OCI-LY1 (cell line): ENCODE results near the gene SLC7A4.

ENCODE experiments used
- H2AFZ ChIP-seq: fragments of 200-600 bp; sonication (generic), shearing (Covaris generic); 2 replicates; pipeline ENCODE4 v1.6.0; 2014; ENCODE audit warnings: antibody characterized with exemption, mild to moderate bottlenecking, low read length
- H3F3A ChIP-seq: fragments of 200-600 bp; sonication (generic), shearing (Covaris generic); 2 replicates; pipeline ENCODE4 v1.6.0; 2014; ENCODE audit warnings: mild to moderate bottlenecking, antibody characterized with exemption, low read length, moderate library complexity; ENCODE audit not compliant: insufficient read depth
- H3K27ac ChIP-seq: fragments of 200-600 bp; sonication (generic); 2 replicates; pipeline ENCODE4 v1.5.1; 2014; ENCODE audit warnings: low read length, mixed run types, mild to moderate bottlenecking, low read depth; ENCODE audit not compliant: poor library complexity, severe bottlenecking
- H3K27me3 ChIP-seq: fragments of 200-600 bp; sonication (generic); 2 replicates; pipeline ENCODE4 v1.6.0; 2014; ENCODE audit warnings: antibody characterized with exemption, mild to moderate bottlenecking, low read length, moderate library complexity; ENCODE audit not compliant: insufficient read depth
- H3K36me3 ChIP-seq: fragments of 200-600 bp; sonication (generic); 2 replicates; pipeline ENCODE4 v1.6.1; 2014; ENCODE audit warnings: mild to moderate bottlenecking, antibody characterized with exemption, low read length, moderate library complexity, mixed read lengths; ENCODE audit not compliant: insufficient read depth
- H3K4me1 ChIP-seq: fragments of 200-600 bp; sonication (generic); 2 replicates; pipeline ENCODE4 v1.5.1; 2014; ENCODE audit warnings: mild to moderate bottlenecking, low read length, moderate library complexity; ENCODE audit not compliant: insufficient read depth, severe bottlenecking
- H3K4me2 ChIP-seq: fragments of 200-600 bp; sonication (generic), shearing (Covaris generic); 2 replicates; pipeline ENCODE4 v1.6.1; 2014; ENCODE audit warnings: low read length
- H3K4me3 ChIP-seq: fragments of 200-600 bp; sonication (generic); 2 replicates; pipeline ENCODE4 v1.5.1; 2014; ENCODE audit warnings: low read length, low read depth, mild to moderate bottlenecking, mixed read lengths; ENCODE audit not compliant: poor library complexity, severe bottlenecking
- H3K79me2 ChIP-seq: fragments of 200-600 bp; shearing (Covaris generic); 2 replicates; pipeline ENCODE4 v1.6.1; 2016; ENCODE audit warnings: mixed run types, low read length, mixed read lengths; ENCODE audit not compliant: insufficient read depth
- H3K9ac ChIP-seq: fragments of 200-600 bp; sonication (generic), shearing (Covaris generic); 2 replicates; pipeline ENCODE4 v1.6.1; 2014; ENCODE audit warnings: mild to moderate bottlenecking, low read length, mixed read lengths
- H3K9me2 ChIP-seq: fragments of 200-600 bp; sonication (generic), shearing (Covaris generic); 2 replicates; pipeline ENCODE4 v1.6.1; 2014; ENCODE audit warnings: low read depth, mild to moderate bottlenecking, low read length, mixed read lengths
- H3K9me3 ChIP-seq: fragments of 200-600 bp; shearing (Covaris generic); 2 replicates; pipeline ENCODE4 v1.6.1; 2014; ENCODE audit warnings: low read length, mixed read lengths
- H4K20me1 ChIP-seq: fragments of 200-600 bp; sonication (generic), shearing (Covaris generic); 2 replicates; pipeline ENCODE4 v1.6.0; 2016; ENCODE audit warnings: mild to moderate bottlenecking, low read length; ENCODE audit not compliant: insufficient read depth
- EZH2 ChIP-seq: fragments of 200-600 bp; sonication (generic), shearing (Covaris generic); IDR thresholded peaks from 2 replicates; pipeline ENCODE4 v1.8.0; 2017; ENCODE audit warnings: borderline replicate concordance, mixed run types, mild to moderate bottlenecking, antibody characterized with exemption, low read length, moderate library complexity, mixed read lengths
- TF ChIP-seq, protein P1 (sequence below): fragments of 200-600 bp; sonication (generic), shearing (Covaris generic); IDR thresholded peaks from 2 replicates; pipeline ENCODE4 v1.5.1; 2017; ENCODE audit warnings: mild to moderate bottlenecking, antibody characterized with exemption, low read length, moderate library complexity, mixed read lengths

Gene SLC7A4

DNA sequence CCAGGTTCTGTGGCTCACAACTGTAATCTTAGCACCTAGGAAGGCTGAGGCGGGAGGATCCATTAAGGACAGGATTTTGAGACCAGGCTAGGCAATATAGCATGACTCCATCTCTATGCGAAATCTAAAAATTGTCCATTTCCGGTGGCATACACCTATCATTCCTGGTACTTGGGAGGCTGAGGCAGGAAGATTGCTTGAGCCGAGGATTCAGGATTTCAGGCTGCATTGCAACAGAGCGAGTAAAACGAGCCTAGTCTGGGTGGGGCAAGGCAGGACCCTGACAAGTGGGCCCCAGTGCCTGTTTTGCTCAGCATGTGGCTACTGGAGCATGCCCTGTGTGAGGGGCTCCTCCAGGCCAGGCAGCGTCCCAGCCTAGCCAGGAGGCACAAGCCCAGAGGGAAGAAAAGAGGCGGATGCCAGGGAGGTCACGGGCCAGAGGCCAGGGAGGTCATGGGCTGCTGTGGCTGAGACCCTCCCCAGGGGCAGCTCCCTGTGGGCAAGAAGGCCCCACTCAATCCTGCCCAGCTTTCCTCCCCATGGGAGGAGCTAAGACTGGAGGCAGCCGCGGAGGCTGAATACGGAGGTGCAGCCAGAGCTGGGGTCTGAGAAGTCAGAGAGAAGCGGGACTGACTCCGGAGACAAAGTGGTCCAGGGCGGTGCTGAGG lies 21.8 kb upstream of the SLC7A4 start:
- Histone ChIP-seq H3K9ac (no peak overlapping the region), H3K27ac (no peak overlapping the region), H3K4me2 (no peak overlapping the region), H4K20me1 (no peaks in the 10 kb centered on the region), H3K4me1 (no peaks in the 10 kb centered on the region), H2AFZ (no peak overlapping the region), H3K27me3 (peaks cover 3% of the 10 kb centered on the region; the same call in 1 of the 2 replicates), H3K4me3 (no peak overlapping the region), H3K9me2 (no peaks in the 10 kb centered on the region), H3K79me2 (no peaks in the 10 kb centered on the region), H3F3A (no peaks in the 10 kb centered on the region), H3K9me3 (no peaks in the 10 kb centered on the region), H3K36me3 (no peaks in the 10 kb centered on the region)
- TF ChIP-seq, protein P1, sequence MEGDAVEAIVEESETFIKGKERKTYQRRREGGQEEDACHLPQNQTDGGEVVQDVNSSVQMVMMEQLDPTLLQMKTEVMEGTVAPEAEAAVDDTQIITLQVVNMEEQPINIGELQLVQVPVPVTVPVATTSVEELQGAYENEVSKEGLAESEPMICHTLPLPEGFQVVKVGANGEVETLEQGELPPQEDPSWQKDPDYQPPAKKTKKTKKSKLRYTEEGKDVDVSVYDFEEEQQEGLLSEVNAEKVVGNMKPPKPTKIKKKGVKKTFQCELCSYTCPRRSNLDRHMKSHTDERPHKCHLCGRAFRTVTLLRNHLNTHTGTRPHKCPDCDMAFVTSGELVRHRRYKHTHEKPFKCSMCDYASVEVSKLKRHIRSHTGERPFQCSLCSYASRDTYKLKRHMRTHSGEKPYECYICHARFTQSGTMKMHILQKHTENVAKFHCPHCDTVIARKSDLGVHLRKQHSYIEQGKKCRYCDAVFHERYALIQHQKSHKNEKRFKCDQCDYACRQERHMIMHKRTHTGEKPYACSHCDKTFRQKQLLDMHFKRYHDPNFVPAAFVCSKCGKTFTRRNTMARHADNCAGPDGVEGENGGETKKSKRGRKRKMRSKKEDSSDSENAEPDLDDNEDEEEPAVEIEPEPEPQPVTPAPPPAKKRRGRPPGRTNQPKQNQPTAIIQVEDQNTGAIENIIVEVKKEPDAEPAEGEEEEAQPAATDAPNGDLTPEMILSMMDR = no peak
- no peak for TF ChIP-seq EZH2

DNA sequence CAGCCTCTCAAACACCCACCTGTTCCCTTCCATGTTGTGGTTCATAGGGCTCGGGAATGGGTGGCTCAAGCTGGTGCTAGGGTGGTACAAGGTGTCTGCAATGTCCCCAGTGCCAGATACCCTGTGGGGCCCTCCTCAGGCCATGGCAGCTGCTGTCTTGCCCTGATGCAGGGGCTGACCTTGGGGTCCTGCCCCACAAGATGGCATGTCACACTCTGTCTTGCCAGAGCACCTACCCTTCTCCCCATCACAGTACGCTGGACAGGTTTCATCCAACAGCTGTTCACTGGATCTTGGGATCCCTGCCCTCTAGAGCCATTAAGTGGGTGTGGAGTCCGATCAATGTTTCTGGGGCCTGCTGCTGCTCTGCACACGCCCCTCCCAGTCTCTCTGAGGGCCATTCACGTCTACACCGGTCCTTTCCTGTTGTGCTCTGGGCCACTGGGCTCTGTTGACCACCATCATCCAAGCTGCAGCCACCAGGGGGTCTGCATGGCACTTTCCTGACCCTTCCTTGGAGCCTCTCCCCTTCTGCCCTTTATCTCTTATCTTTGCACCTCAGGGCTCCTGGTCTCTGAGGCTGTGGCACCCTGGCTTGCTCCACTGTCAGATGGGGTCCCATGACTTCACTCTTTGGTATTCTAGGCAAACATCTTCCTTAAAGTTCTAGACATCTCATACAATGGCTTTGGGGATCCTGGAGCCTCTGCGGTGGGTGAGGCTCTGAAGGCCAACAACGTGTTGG lies 20.5 kb upstream of the SLC7A4 start:
- Histone ChIP-seq H3K27ac (no peak overlapping the region), H3F3A (no peaks in the 10 kb centered on the region), H2AFZ (no peak overlapping the region), H3K36me3 (no peaks in the 10 kb centered on the region), H3K9me2 (no peaks in the 10 kb centered on the region), H3K79me2 (no peaks in the 10 kb centered on the region), H3K4me1 (no peaks in the 10 kb centered on the region), H3K9ac (no peak overlapping the region), H3K27me3 (peaks cover 3% of the 10 kb centered on the region; the same call in 1 of the 2 replicates), H3K9me3 (no peaks in the 10 kb centered on the region), H3K4me3 (no peak overlapping the region), H3K4me2 (no peak overlapping the region), H4K20me1 (no peaks in the 10 kb centered on the region)
- TF ChIP-seq, protein P1 = no peak
- no peak for TF ChIP-seq EZH2

DNA sequence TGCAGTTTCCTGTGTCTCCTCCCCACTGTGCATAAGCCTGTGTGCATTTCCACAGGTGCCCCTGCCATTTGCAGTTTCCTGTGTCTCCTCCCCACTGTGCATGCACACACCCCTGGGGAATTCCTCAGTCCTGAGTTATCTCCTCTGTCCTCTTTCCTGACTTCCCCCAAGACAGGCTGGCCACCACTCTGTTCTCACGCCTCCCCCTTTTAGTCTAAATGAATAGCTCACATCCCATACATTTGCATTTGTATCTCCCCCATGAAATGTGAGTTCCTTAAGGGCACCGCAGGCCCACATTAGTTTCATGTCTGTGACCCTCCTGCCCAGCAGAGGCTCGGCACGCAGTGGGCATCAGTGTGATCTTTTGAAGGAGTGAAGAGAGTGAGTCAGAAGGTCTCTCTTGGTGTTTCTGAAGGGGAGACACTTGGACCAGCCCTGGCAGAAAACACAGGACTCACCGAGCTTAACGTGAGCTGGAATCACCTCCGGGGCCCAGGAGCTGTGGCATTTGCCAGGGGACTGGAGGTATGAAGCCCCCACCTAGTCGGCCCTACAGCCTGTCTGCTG lies 19.6 kb upstream of the SLC7A4 start:
- no peaks in the 10 kb centered on the region for H3K9me2 ChIP-seq
- no peak overlapping the region for H3K9ac ChIP-seq
- no peaks in the 10 kb centered on the region for H3K36me3 ChIP-seq
- no peak overlapping the region for H3K4me3 ChIP-seq
- H3K79me2 ChIP-seq = no peaks in the 10 kb centered on the region
- H3K9me3 ChIP-seq = no peaks in the 10 kb centered on the region
- H3K4me1 ChIP-seq = no peaks in the 10 kb centered on the region
- peaks cover 3% of the 10 kb centered on the region; the same call in 1 of the 2 replicates for H3K27me3 ChIP-seq
- no peak overlapping the region for H3K4me2 ChIP-seq
- H3K27ac ChIP-seq = no peak overlapping the region
- TF ChIP-seq, protein P1 = no peak
- TF ChIP-seq EZH2 = no peak
- no peak overlapping the region for H2AFZ ChIP-seq
- H3F3A ChIP-seq = no peaks in the 10 kb centered on the region
- no peaks in the 10 kb centered on the region for H4K20me1 ChIP-seq
